OCI-LY3 (cell line): ENCODE measurements around the gene FGF10.

ENCODE experiments used
- H2AFZ ChIP-seq: fragments of 200-600, 300-600 bp; shearing (Covaris generic); 2 replicates; pipeline ENCODE4 v1.6.0; 2014; ENCODE audit warnings: antibody characterized with exemption, low read depth, low read length
- H3K27ac ChIP-seq: fragments of 200-600, 300-600 bp; sonication (generic); 2 replicates; pipeline ENCODE4 v1.5.1; 2014; ENCODE audit warnings: mild to moderate bottlenecking, low read length, moderate library complexity, mixed read lengths
- H3K27me3 ChIP-seq: fragments of 200-600, 300-600 bp; sonication (generic); 2 replicates; pipeline ENCODE4 v1.6.1; 2014; ENCODE audit warnings: low read depth, low read length, mixed read lengths
- H3K36me3 ChIP-seq: fragments of 200-600, 300-600 bp; sonication (generic); replicated peaks from 2 replicates; pipeline ENCODE3; 2014; ENCODE audit warnings: low read depth, low read length, mixed read lengths
- H3K4me1 ChIP-seq: fragments of 300-600, 200-600 bp; sonication (generic); 2 replicates; pipeline ENCODE4 v1.6.1; 2014; ENCODE audit warnings: low read length, mixed read lengths
- H3K4me2 ChIP-seq: fragments of 200-600, 300-600 bp; sonication (generic); 2 replicates; pipeline ENCODE4 v1.6.1; 2014; ENCODE audit warnings: low read length, mixed read lengths
- H3K4me3 ChIP-seq: fragments of 300-600, 200-600 bp; sonication (generic); 2 replicates; pipeline ENCODE4 v1.5.1; 2014; ENCODE audit warnings: antibody characterized with exemption, mild to moderate bottlenecking, low read length, moderate library complexity
- H3K79me2 ChIP-seq: fragments of 300-600, 200-600 bp; shearing (Covaris generic); 2 replicates; pipeline ENCODE4 v1.6.1; 2014; ENCODE audit warnings: mild to moderate bottlenecking, low read length, mixed read lengths
- H3K9ac ChIP-seq: fragments of 300-600, 200-600 bp; shearing (Covaris generic); 2 replicates; pipeline ENCODE4 v1.6.0; 2014; ENCODE audit warnings: mild to moderate bottlenecking, low read length, moderate library complexity
- H3K9me3 ChIP-seq: fragments of 200-600, 300-600 bp; shearing (Covaris generic); 2 replicates; pipeline ENCODE4 v1.6.1; 2014; ENCODE audit warnings: low read length, mixed read lengths; ENCODE audit not compliant: insufficient read depth
- H4K20me1 ChIP-seq: fragments of 200-600, 300-600 bp; sonication (generic); 2 replicates; pipeline ENCODE4 v1.6.1; 2016; ENCODE audit warnings: low read length, mixed read lengths; ENCODE audit not compliant: insufficient read depth
- CTCF ChIP-seq: fragments of 200-600, 300-600 bp; sonication (generic); IDR thresholded peaks from 2 replicates; pipeline ENCODE4 v1.5.1; 2014; ENCODE audit warnings: antibody characterized with exemption, low read length, low read depth
- EZH2phosphoT487 ChIP-seq: fragments of 200-600 bp; shearing (Covaris generic); IDR thresholded peaks from 2 replicates; pipeline ENCODE4 v1.6.1; 2018; ENCODE audit warnings: antibody characterized with exemption, mixed run types, low read depth

The FGF10 gene

DNA sequence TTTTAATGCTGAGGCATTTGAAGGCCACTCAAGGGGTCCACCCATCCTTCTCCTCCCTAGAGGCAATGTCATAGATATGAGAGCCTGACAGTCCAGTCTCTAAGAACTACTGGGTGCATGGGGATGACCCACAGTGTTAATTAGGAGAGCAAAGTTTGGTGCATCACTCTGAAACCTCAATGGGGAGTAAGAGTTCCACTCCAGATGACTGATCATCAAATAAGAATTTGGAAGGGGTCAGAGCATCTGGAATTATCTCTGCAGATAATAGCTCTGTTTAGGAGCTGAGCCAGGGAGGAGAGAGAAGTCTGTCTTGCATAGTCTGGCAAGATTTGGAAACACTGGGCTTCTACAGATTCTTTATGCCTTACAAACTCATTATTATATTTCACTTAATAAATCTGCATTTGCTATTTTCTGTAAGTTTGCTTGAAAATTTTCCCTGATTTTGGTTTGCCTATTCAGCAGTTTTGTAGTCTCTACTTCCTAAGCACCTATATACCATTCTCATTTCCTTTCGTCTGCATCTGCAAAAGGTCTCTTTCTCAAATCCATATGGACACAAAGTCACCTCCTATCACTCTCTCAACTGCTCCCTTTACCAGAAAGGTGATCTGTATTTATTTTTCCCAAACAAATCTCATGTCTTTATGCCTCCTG lies 27.7 kb downstream of the FGF10 start:
- H3K4me3 ChIP-seq: no peak overlapping the region
- H3K9me3 ChIP-seq: no peaks in the 10 kb centered on the region
- no peaks in the 10 kb centered on the region for H3K36me3 ChIP-seq
- H3K9ac ChIP-seq: no peak overlapping the region
- no peaks in the 10 kb centered on the region for H4K20me1 ChIP-seq
- H3K27ac ChIP-seq: no peak overlapping the region
- no peak overlapping the region for H2AFZ ChIP-seq
- TF ChIP-seq CTCF (no peak), EZH2phosphoT487 (no peak)
- H3K27me3 ChIP-seq: no peaks in the 10 kb centered on the region
- H3K4me1 ChIP-seq: no peaks in the 10 kb centered on the region
- no peak overlapping the region for H3K4me2 ChIP-seq
- H3K79me2 ChIP-seq: no peaks in the 10 kb centered on the region

- no peaks in the 10 kb centered on the region for H3K9me3 ChIP-seq
- no peaks in the 10 kb centered on the region for H3K79me2 ChIP-seq
- no peak overlapping the region for H3K4me2 ChIP-seq
- no peak overlapping the region for H3K9ac ChIP-seq
- no peak overlapping the region for H3K4me3 ChIP-seq
- TF ChIP-seq CTCF: no peak
- no peak for TF ChIP-seq EZH2phosphoT487
- H3K4me1 ChIP-seq: no peaks in the 10 kb centered on the region
- no peaks in the 10 kb centered on the region for H3K36me3 ChIP-seq
- H3K27me3 ChIP-seq: no peaks in the 10 kb centered on the region
- H3K27ac ChIP-seq: no peak overlapping the region
- no peaks in the 10 kb centered on the region for H4K20me1 ChIP-seq
- H2AFZ ChIP-seq: no peak overlapping the region
These were observed 28.3 kb downstream of the FGF10 start for GRCh38 chr5:44360919-44361318.

- H3K9me3 ChIP-seq: no peaks in the 10 kb centered on the region
- H3K4me3 ChIP-seq: no peak overlapping the region
- H3K36me3 ChIP-seq: no peaks in the 10 kb centered on the region
- H3K4me1 ChIP-seq: no peaks in the 10 kb centered on the region
- H3K4me2 ChIP-seq: no peak overlapping the region
- no peaks in the 10 kb centered on the region for H4K20me1 ChIP-seq
- no peak overlapping the region for H2AFZ ChIP-seq
- H3K27ac ChIP-seq: no peak overlapping the region
- H3K79me2 ChIP-seq: no peaks in the 10 kb centered on the region
- no peaks in the 10 kb centered on the region for H3K27me3 ChIP-seq
- no peak overlapping the region for H3K9ac ChIP-seq
- TF ChIP-seq CTCF: no peak
- TF ChIP-seq EZH2phosphoT487: no peak
These were observed 30.8 kb downstream of the FGF10 start for GRCh38 chr5:44358421-44358820.

GRCh38 chr5:44356231-44356630 lies 33.0 kb downstream of the FGF10 start:
- H2AFZ ChIP-seq: no peak overlapping the region
- no peaks in the 10 kb centered on the region for H3K36me3 ChIP-seq
- no peaks in the 10 kb centered on the region for H3K4me1 ChIP-seq
- H3K27me3 ChIP-seq: no peaks in the 10 kb centered on the region
- H3K79me2 ChIP-seq: no peaks in the 10 kb centered on the region
- H3K9me3 ChIP-seq: no peaks in the 10 kb centered on the region
- no peak overlapping the region for H3K27ac ChIP-seq
- no peaks in the 10 kb centered on the region for H4K20me1 ChIP-seq
- no peak overlapping the region for H3K9ac ChIP-seq
- TF ChIP-seq CTCF: no peak
- no peak overlapping the region for H3K4me2 ChIP-seq
- no peak overlapping the region for H3K4me3 ChIP-seq
